T-cell (primary cell): ENCODE data around the gene ZNF846. TPM values are rescaled to one million over a fixed set of nuclear protein-coding genes. Genes with fewer than 3 reads are reported as not detected.
"Not testable (repeated sequence)": the region's sequence is repeated elsewhere in the genome, so short reads cannot be mapped to it uniquely, and the experiment has no call there.

Source experiments
- ATAC-seq, 4 experiments: fragments of 200-7000 bp in 3 of 4; fragments of 150-1000 bp in 1 of 4; cut with Tn5 transposase; replicated peaks in 1 of 4; 1 replicate in 3 of 4; 2 replicates in 1 of 4; pipeline ENCODE4 v1.10.0; 2021; ENCODE audit warnings: moderate library complexity in 3 of 4, mild to moderate bottlenecking in 2 of 4, moderate number of reproducible peaks in 1 of 4
- CTCF ChIA-PET, 2 donors: fragments of 300-600 bp; sonication (Branson Sonifier 250); formaldehyde crosslinking; loops; one replicate each; lab custom pipeline; 2022; ENCODE audit warnings: antibody characterized with exemption in 2 of 2; lab: Charles Lee
- POLR2A ChIA-PET, 2 donors: fragments of 300-600 bp; sonication (Branson Sonifier 250); formaldehyde crosslinking; loops; one replicate each; lab custom pipeline; 2022; ENCODE audit warnings: antibody characterized with exemption in 2 of 2; lab: Charles Lee
- DNase-seq, 35 experiments: peaks; one replicate each; pipeline versions ENCODE4 v3.0.0 to v3.0.0-alpha.2; 2013 to 2023
- H3K27ac ChIP-seq: one replicate; pipeline ENCODE4 v1.5.1; 2013; ENCODE audit warnings: low read length
- H3K27me3 ChIP-seq, 2 experiments: replicated peaks in 1 of 2; 1 replicate in 1 of 2; 2 replicates in 1 of 2; pipeline versions ENCODE4 v1.6.1 to v1.7.0; 2013; ENCODE audit warnings: low read length in 1 of 2, mixed read lengths in 1 of 2; ENCODE audit not compliant: control insufficient read depth in 2 of 2, insufficient read depth in 2 of 2; ENCODE audit errors: extremely low read depth in 1 of 2
- H3K36me3 ChIP-seq, 2 donors: 1 replicate in 1 of 2; 2 replicates in 1 of 2; pipeline versions ENCODE4 v1.6.1 to v1.7.0; 2013; ENCODE audit warnings: low read length in 1 of 2; ENCODE audit not compliant: control insufficient read depth in 2 of 2, insufficient read depth in 1 of 2; ENCODE audit errors: extremely low read depth in 1 of 2
- H3K4me1 ChIP-seq, 2 experiments: 1 replicate in 1 of 2; 2 replicates in 1 of 2; pipeline versions ENCODE4 v1.6.1 to v1.7.0; 2013; ENCODE audit warnings: low read length in 2 of 2, mixed read lengths in 1 of 2; ENCODE audit not compliant: insufficient read depth in 2 of 2, control insufficient read depth in 1 of 2; ENCODE audit errors: extremely low read depth in 1 of 2
- H3K4me3 ChIP-seq, 2 donors: 1 replicate in 1 of 2; 2 replicates in 1 of 2; pipeline versions ENCODE4 v1.5.1 to v1.7.0; 2013; ENCODE audit warnings: mild to moderate bottlenecking in 2 of 2, low read length in 1 of 2, moderate library complexity in 1 of 2; ENCODE audit not compliant: control insufficient read depth in 1 of 2; ENCODE audit errors: extremely low read depth in 1 of 2
- H3K9me3 ChIP-seq: 2 replicates; pipeline ENCODE4 v1.7.0; 2013
- H3K27ac Mint-ChIP-seq, 2 donors: one replicate each; pipeline ENCODE4 v1.8.0; 2020 to 2021; ENCODE audit warnings: mild to moderate bottlenecking in 2 of 2, mixed read lengths in 2 of 2
- H3K27me3 Mint-ChIP-seq, 2 donors: one replicate each; pipeline ENCODE4 v1.8.0; 2021 to 2022; ENCODE audit warnings: mixed read lengths in 2 of 2
- H3K36me3 Mint-ChIP-seq: one replicate; pipeline ENCODE4 v1.8.0; 2021; ENCODE audit warnings: mixed read lengths
- H3K4me1 Mint-ChIP-seq, 3 donors: one replicate each; pipeline ENCODE4 v1.8.0; 2020 to 2022; ENCODE audit warnings: mixed read lengths in 3 of 3, mild to moderate bottlenecking in 1 of 3
- H3K4me3 Mint-ChIP-seq, 3 donors: one replicate each; pipeline ENCODE4 v1.8.0; 2020 to 2022; ENCODE audit warnings: mild to moderate bottlenecking in 3 of 3, mixed read lengths in 3 of 3, moderate library complexity in 3 of 3
- H3K9me3 Mint-ChIP-seq, 3 donors: one replicate each; pipeline ENCODE4 v1.8.0; 2020 to 2022; ENCODE audit warnings: mixed read lengths in 3 of 3
- WGBS: methylation state at CpG from one replicate; pipeline ENCODE4 v1.1.5; 2013; ENCODE audit warnings: missing lambda C conversion rate; ENCODE audit not compliant: insufficient coverage; 5-methylcytosine and 5-hydroxymethylcytosine counted together
- total RNA-seq, 35 experiments: library from RNA in 6 of 35; stranded (reverse) in 6 of 35; fragments of 120-200 nt in 1 of 35; gene quantifications; one replicate each; pipeline versions ENCODE4 v1.2.1 to v1.2.4 and lab custom pipeline; 2013 to 2026

ZNF846 gene
- total RNA-seq, 5 donors from 2014 or later (not counting 1 experiment from before 2014, with no cell fraction given): 13.7 to 19.7 (median 18.4) TPM

- ChIA-PET POLR2A (interaction anchor here in 1 of 2 donors (0.5 to 0.7 kb wide), 2 partner anchors 32 to 208 kb away, joined by 4 to 8 read pairs; partner anchors contain the start of gene FBXL12), CTCF (no interaction called here)
- Mint-ChIP-seq H3K36me3 (no peaks in the 10 kb centered on the region), H3K4me3 (peak overlapping the region; percentile 62 to 88 (median 64)), H3K27me3 (no peaks in the 10 kb centered on the region), H3K9me3 (no peaks in the 10 kb centered on the region), H3K4me1 (peaks cover 30 to 38% (median 36%) of the 10 kb centered on the region in 3 donors), H3K27ac (peak overlapping the region in 1 of 2 donors; percentile 72)
- Histone ChIP-seq H3K36me3 (no peaks in the 10 kb centered on the region), H3K4me3 (no peak overlapping the region), H3K4me1 (peaks cover 9 to 26% of the 10 kb centered on the region in 2 experiments), H3K9me3 (no peaks in the 10 kb centered on the region), H3K27me3 (no peaks in the 10 kb centered on the region), H3K27ac (no peak overlapping the region)
- 100% methylated on average over 4 of the region's 8 CpGs for WGBS
- ATAC-seq: no peak
- DNase-seq: no peak
Measured at GRCh38 chr19:9786819-9787218, 18.3 kb upstream of the ZNF846 start.

GRCh38 chr19:9786342-9786741 lies 17.8 kb upstream of the ZNF846 start:
- Mint-ChIP-seq H3K4me3 (peak overlapping the region; percentile 87 to 88 (median 88)), H3K36me3 (no peaks in the 10 kb centered on the region), H3K9me3 (no peaks in the 10 kb centered on the region), H3K4me1 (peaks cover 28 to 34% (median 33%) of the 10 kb centered on the region in 3 donors), H3K27ac (peak overlapping the region; percentile 90 to 93), H3K27me3 (no peaks in the 10 kb centered on the region)
- no peak for ATAC-seq
- no peaks in the 10 kb centered on the region for H3K27me3 ChIP-seq
- H3K9me3 ChIP-seq: no peaks in the 10 kb centered on the region
- DNase-seq: no peak
- no peaks in the 10 kb centered on the region for H3K36me3 ChIP-seq
- H3K27ac ChIP-seq: peak overlapping the region; percentile 96
- 59% methylated on average over 8 of the region's 9 CpGs for WGBS
- peak overlapping the region; percentile 58 to 96 for H3K4me3 ChIP-seq
- ChIA-PET POLR2A (interaction anchor here in 1 of 2 donors (0.7 kb wide), 1 partner anchor 209 kb away, joined by 8 read pairs; no protein-coding TSS in a partner anchor), CTCF (no interaction called here)
- peaks cover 9 to 23% of the 10 kb centered on the region in 2 experiments for H3K4me1 ChIP-seq

- Histone ChIP-seq H3K4me3 (peak overlapping the region; percentile 62 to 96), H3K36me3 (no peaks in the 10 kb centered on the region), H3K27ac (peak overlapping the region; percentile 96), H3K27me3 (no peaks in the 10 kb centered on the region), H3K4me1 (peaks cover 9 to 18% of the 10 kb centered on the region in 2 experiments), H3K9me3 (no peaks in the 10 kb centered on the region)
- under 1% methylated on average over 36 of the region's 74 CpGs for WGBS
- DNase-seq (peak; percentile 84 to 98 (median 94)), ATAC-seq (peak; percentile 80 to 86 (median 82))
- Mint-ChIP-seq H3K4me1 (peaks cover 25 to 31% (median 30%) of the 10 kb centered on the region in 3 donors), H3K9me3 (no peaks in the 10 kb centered on the region), H3K4me3 (peak overlapping the region; percentile 87 to 88 (median 88)), H3K27me3 (no peaks in the 10 kb centered on the region), H3K36me3 (peaks cover 4% of the 10 kb centered on the region), H3K27ac (peak overlapping the region; percentile 92 to 93)
- ChIA-PET CTCF (interaction anchor here in 1 of 2 donors (0.7 kb wide), 1 partner anchor 478 kb away, joined by 9 read pairs; no protein-coding TSS in a partner anchor), POLR2A (no interaction called here)
Measured at GRCh38 chr19:9785367-9786331, 17.1 kb upstream of the ZNF846 start.

GRCh38 chr19:9784163-9784496 lies 15.6 kb upstream of the ZNF846 start:
- WGBS: 93% methylated on average over 2 of the region's 6 CpGs
- CTCF ChIA-PET, H3K36me3 Mint-ChIP-seq, H3K27ac ChIP-seq, ATAC-seq, DNase-seq, H3K27me3 ChIP-seq, H3K9me3 ChIP-seq, H3K9me3 Mint-ChIP-seq, H3K27me3 Mint-ChIP-seq, H3K36me3 ChIP-seq, POLR2A ChIA-PET, H3K4me3 ChIP-seq: not testable (repeated sequence)
- Mint-ChIP-seq H3K4me1 (peaks cover 19 to 25% (median 24%) of the 10 kb centered on the region in 3 donors), H3K4me3 (peak overlapping the region in 2 of 3 donors; percentile 87 to 88), H3K27ac (peak overlapping the region; percentile 64 to 92)
- H3K4me1 ChIP-seq: peaks cover 9 to 18% of the 10 kb centered on the region in 2 experiments

- WGBS: 50% methylated on average over 1 of the region's 2 CpGs
- Histone ChIP-seq H3K4me3 (no peak overlapping the region), H3K27ac (no peak overlapping the region), H3K9me3 (no peaks in the 10 kb centered on the region), H3K4me1 (peaks cover 9 to 18% of the 10 kb centered on the region in 2 experiments), H3K27me3 (no peaks in the 10 kb centered on the region), H3K36me3 (no peaks in the 10 kb centered on the region)
- Mint-ChIP-seq H3K4me1 (peaks cover 19 to 25% (median 22%) of the 10 kb centered on the region in 3 donors), H3K9me3 (peaks cover 0 to 11% (median 10%) of the 10 kb centered on the region in 3 donors), H3K4me3 (no peak overlapping the region), H3K27ac (no peak overlapping the region), H3K27me3 (no peaks in the 10 kb centered on the region), H3K36me3 (peaks cover 13% of the 10 kb centered on the region)
- ChIA-PET POLR2A (no interaction called here), CTCF (no interaction called here)
- ATAC-seq (no peak), DNase-seq (no peak)
Measured at GRCh38 chr19:9782338-9782737, 13.8 kb upstream of the ZNF846 start.
